ENCODE data around the gene ELOVL7. TPM values are rescaled to one million over a fixed set of nuclear protein-coding genes. Genes with fewer than 3 reads are reported as not detected.

The ELOVL7 gene
- total RNA-seq, 1 donor from 2014 or later: 10.3 TPM

GRCh38 chr5:60710362-60710761 lies 133.7 kb downstream of the ELOVL7 start:
- no peak overlapping the region for H3K27ac Mint-ChIP-seq
- peaks cover 8% of the 10 kb centered on the region for H3K27me3 Mint-ChIP-seq
- H3K4me3 Mint-ChIP-seq: no peak overlapping the region
- TF ChIP-seq CTCF (conservative IDR thresholded peaks at IDR 0.05): no peak
- H3K4me1 Mint-ChIP-seq (ENCODE audit: unreplicated experiment): no peaks in the 10 kb centered on the region
- no peaks in the 10 kb centered on the region for H3K36me3 Mint-ChIP-seq
- no peaks in the 10 kb centered on the region for H3K9me3 Mint-ChIP-seq
- DNase-seq (ENCODE audit: extremely low spot score, unreplicated experiment): no peak

- DNase-seq (ENCODE audit: extremely low spot score, unreplicated experiment): no peak
- no peak for TF ChIP-seq CTCF (conservative IDR thresholded peaks at IDR 0.05)
- Mint-ChIP-seq H3K27ac (no peak overlapping the region), H3K9me3 (no peaks in the 10 kb centered on the region), H3K27me3 (peaks cover 1% of the 10 kb centered on the region), H3K4me1 (ENCODE audit: unreplicated experiment) (peaks cover 10% of the 10 kb centered on the region), H3K36me3 (no peaks in the 10 kb centered on the region), H3K4me3 (no peak overlapping the region)
Observed at GRCh38 chr5:60705144-60705543, 138.9 kb downstream of the ELOVL7 start.

- H3K27me3 Mint-ChIP-seq: no peaks in the 10 kb centered on the region
- H3K36me3 Mint-ChIP-seq: no peaks in the 10 kb centered on the region
- no peak overlapping the region for H3K4me3 Mint-ChIP-seq
- peaks cover 10% of the 10 kb centered on the region for H3K4me1 Mint-ChIP-seq (ENCODE audit: unreplicated experiment)
- H3K27ac Mint-ChIP-seq: no peak overlapping the region
- TF ChIP-seq CTCF (conservative IDR thresholded peaks at IDR 0.05): no peak
- no peaks in the 10 kb centered on the region for H3K9me3 Mint-ChIP-seq
- no peak for DNase-seq (ENCODE audit: extremely low spot score, unreplicated experiment)
Observed at GRCh38 chr5:60703944-60704343, 140.1 kb downstream of the ELOVL7 start.

Other genes with a start within 250 kb of the ELOVL7 start
- gene DEPDC1B, start 144.1 kb downstream of the ELOVL7 start, total RNA-seq (ENCODE audit: low replicate concordance): 14.0 and 29.1 TPM in 2 replicates
- gene ERCC8, start 100.8 kb upstream of the ELOVL7 start, total RNA-seq (ENCODE audit: low replicate concordance): 8.2 and 15.4 TPM in 2 replicates
- 22.1 and 27.5 TPM in 2 replicates for gene NDUFAF2, start 100.9 kb upstream of the ELOVL7 start, total RNA-seq (ENCODE audit: low replicate concordance)

Measured in type B pancreatic cell (in vitro differentiated cells).